Kidney (tissue), 14 donors: ENCODE data around the gene ZNF827. TPM values are rescaled to one million over a fixed set of nuclear protein-coding genes. Genes with fewer than 3 reads are reported as not detected.

ENCODE experiments used
- DNase-seq, 5 donors: peaks; one replicate each; pipeline ENCODE4 v3.0.0-alpha.2; 2013 to 2020
- FAIRE-seq: peaks from 2 replicates; lab custom pipeline; 2012; peaks lifted over from hg19 to GRCh38; lab: Jason Lieb, UNC
- H3K27ac ChIP-seq, 2 donors: one replicate each; pipeline ENCODE4 v1.7.0; 2013; ENCODE audit warnings: low read depth in 2 of 2, low read length in 2 of 2, inconsistent platforms in 1 of 2
- H3K27me3 ChIP-seq: one replicate; pipeline ENCODE4 v1.7.1; 2013; ENCODE audit warnings: low read length, inconsistent platforms; ENCODE audit not compliant: control insufficient read depth, insufficient read depth
- H3K36me3 ChIP-seq, 3 donors: one replicate each; pipeline versions ENCODE4 v1.7.0 to v1.7.1; 2013; ENCODE audit warnings: low read length in 3 of 3, control low read depth in 1 of 3, inconsistent platforms in 1 of 3; ENCODE audit not compliant: insufficient read depth in 3 of 3, control insufficient read depth in 2 of 3
- H3K4me1 ChIP-seq, 3 donors: one replicate each; pipeline versions ENCODE4 v1.7.0 to v1.7.1; 2013; ENCODE audit warnings: low read length in 3 of 3, inconsistent platforms in 1 of 3, low read depth in 1 of 3; ENCODE audit not compliant: control insufficient read depth in 2 of 3, insufficient read depth in 2 of 3
- H3K4me3 ChIP-seq, 3 donors: one replicate each; pipeline versions ENCODE4 v1.7.0 to v1.8.1; 2013; ENCODE audit warnings: low read length in 3 of 3, control low read depth in 1 of 3, inconsistent platforms in 1 of 3
- H3K9ac ChIP-seq, 3 donors: one replicate each; pipeline versions ENCODE4 v1.7.0 to v1.7.1; 2013; ENCODE audit warnings: low read length in 3 of 3, control low read depth in 1 of 3, inconsistent platforms in 1 of 3
- H3K9me3 ChIP-seq, 3 donors: one replicate each; pipeline versions ENCODE4 v1.7.0 to v1.7.1; 2013; ENCODE audit warnings: low read length in 3 of 3, control low read depth in 1 of 3, inconsistent platforms in 1 of 3; ENCODE audit not compliant: control insufficient read depth in 2 of 3, insufficient read depth in 1 of 3
- intact Hi-C: fragments of 100-400 bp; cut with DNase I; formaldehyde crosslinking; loops from one replicate; pipeline ENCODE4 v1.11.1; 2022
- polyA plus RNA-seq: library from polyadenylated mRNA; stranded (reverse); fragments of 350-450 nt; fragmentation: Illumina TruSeq; extraction: RNeasy Lipid Tissue Mini Kit (QIAGEN cat#74804); gene quantifications from one replicate; pipeline ENCODE4 v1.2.3, GENCODE V29; 2014; ENCODE audit warnings: low read depth, low replicate concordance; ENCODE audit not compliant: insufficient read depth
- total RNA-seq: library from RNA; stranded (reverse); fragmentation: NEBNext Ultra II Directional; extraction: Animal tissue kit (Norgen Biotek cat#: 25700); gene quantifications from one replicate; pipeline ENCODE4 v1.2.1, GENCODE V29; 2021
- TF ChIP-seq, protein P1 (sequence below): IDR thresholded peaks from 3 replicates; pipeline ENCODE4 v1.5.1; 2012; ENCODE audit warnings: mild to moderate bottlenecking, moderate library complexity, borderline replicate concordance; ENCODE audit not compliant: insufficient read depth; ENCODE audit errors: extremely low read depth
- donor health status: control.
- donor health status: control.
- donor health status: control.
- donor health status: control.
- donor health status: control.
- donor health status: DM: yes; HTN: yes; CAD: no.
- donor health status: Normal renal cell carcinoma (clear cell type).

The ZNF827 gene
- total and polyA plus RNA-seq, 2 donors from 2014 or later: 3.5 to 22.6 TPM

DNA sequence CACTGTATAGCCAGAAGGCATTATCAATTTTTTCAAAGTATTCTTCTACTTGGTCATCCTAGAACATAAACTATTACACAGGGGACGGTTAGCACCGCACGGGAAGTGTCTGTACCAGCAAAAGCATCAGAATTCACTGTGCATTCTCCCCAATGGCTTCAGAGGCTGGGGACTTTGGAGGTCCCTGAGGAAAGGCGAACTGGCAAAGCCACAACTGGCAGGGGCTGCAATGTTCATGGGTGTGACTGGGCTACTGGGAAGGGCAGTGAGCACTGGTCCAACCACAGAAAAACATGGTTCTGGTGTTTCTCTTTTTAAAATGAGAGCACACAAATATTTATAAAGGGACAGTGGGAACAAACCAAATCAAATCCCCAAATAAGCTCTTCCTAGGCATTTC lies 175.2 kb downstream of the ZNF827 start:
- TF ChIP-seq, protein P1, sequence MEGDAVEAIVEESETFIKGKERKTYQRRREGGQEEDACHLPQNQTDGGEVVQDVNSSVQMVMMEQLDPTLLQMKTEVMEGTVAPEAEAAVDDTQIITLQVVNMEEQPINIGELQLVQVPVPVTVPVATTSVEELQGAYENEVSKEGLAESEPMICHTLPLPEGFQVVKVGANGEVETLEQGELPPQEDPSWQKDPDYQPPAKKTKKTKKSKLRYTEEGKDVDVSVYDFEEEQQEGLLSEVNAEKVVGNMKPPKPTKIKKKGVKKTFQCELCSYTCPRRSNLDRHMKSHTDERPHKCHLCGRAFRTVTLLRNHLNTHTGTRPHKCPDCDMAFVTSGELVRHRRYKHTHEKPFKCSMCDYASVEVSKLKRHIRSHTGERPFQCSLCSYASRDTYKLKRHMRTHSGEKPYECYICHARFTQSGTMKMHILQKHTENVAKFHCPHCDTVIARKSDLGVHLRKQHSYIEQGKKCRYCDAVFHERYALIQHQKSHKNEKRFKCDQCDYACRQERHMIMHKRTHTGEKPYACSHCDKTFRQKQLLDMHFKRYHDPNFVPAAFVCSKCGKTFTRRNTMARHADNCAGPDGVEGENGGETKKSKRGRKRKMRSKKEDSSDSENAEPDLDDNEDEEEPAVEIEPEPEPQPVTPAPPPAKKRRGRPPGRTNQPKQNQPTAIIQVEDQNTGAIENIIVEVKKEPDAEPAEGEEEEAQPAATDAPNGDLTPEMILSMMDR: no peak
- Histone ChIP-seq H3K27me3 (no peaks in the 10 kb centered on the region), H3K4me3 (no peak overlapping the region), H3K36me3 (peaks cover 11 to 34% (median 13%) of the 10 kb centered on the region in 3 donors), H3K4me1 (no peaks in the 10 kb centered on the region), H3K9ac (no peak overlapping the region), H3K9me3 (no peaks in the 10 kb centered on the region), H3K27ac (no peak overlapping the region)
- intact Hi-C loops: no loop called here
- FAIRE-seq (no peak), DNase-seq (no peak)

DNA sequence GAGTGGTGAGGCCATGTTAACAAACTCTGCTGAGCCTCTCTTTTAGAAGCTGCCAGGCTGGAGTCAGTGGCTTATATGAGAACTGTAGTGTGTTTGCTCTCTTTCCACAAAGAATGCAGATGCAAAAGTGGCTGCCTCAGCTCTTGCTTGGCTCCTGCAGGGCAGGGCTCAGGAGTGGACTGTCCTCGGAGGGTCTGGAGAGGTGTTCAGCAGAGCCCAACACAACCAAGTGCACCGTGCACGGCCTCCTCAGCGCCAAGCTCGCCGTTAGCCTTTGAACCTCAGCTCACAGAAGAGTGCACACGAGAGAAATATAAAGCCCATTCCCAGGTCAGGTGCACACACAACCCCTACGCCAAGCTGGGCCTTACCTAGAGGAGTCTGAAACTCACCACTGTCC lies 175.9 kb downstream of the ZNF827 start:
- H3K4me3 ChIP-seq: no peak overlapping the region
- DNase-seq (no peak), FAIRE-seq (no peak)
- H3K9me3 ChIP-seq: no peaks in the 10 kb centered on the region
- H3K4me1 ChIP-seq: no peaks in the 10 kb centered on the region
- H3K36me3 ChIP-seq: peaks cover 11 to 34% (median 13%) of the 10 kb centered on the region in 3 donors
- H3K9ac ChIP-seq: no peak overlapping the region
- H3K27me3 ChIP-seq: no peaks in the 10 kb centered on the region
- intact Hi-C loops: no loop called here
- H3K27ac ChIP-seq: no peak overlapping the region
- TF ChIP-seq, protein P1: no peak

DNA sequence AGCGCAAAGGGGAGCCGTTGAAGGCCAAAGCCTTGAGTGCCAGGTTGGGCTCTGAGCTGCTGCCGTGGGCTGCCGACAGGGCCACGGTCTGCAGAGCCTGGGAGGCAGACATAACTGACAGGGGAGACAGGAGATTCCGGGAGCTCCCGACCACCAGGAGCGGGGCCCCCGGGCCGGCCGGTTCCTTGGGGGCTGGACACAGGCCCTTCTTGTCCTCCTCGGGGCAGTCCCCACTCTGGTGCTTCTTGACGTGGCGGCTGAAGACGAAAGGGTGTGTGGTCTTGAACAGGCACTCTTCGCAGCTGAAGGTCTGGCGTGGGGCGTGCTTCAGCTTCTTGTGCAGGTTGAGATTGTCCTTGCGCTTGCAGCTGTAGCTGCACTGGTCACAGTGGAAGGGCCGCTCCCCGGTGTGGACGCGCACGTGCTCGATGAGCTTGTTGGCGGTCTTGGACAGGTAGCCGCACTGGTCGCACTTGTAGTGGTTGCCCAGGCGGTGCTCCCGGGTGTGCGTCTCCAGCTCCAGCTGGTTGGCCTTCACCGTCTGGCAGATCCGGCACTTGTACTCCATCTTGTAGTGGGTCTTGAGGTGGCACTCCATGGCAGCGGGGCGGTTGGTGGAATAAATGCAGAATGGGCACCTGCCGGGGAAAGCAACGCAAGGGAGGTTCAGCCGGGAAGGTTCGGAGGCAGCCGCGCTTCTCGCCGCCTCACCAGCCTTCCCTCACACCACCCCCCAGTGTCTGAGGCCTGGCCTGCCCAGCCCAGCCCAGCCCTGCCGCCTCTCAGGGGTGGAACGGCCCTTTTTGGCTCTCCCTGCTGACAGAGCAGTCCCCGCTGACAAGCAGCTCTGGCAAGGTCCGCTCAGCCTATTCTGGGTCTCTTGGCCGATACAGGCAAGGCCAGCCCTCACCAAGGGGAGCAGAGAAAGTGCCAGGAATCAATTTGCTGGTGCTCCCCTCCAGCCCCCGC lies 177.4 kb downstream of the ZNF827 start:
- H3K9me3 ChIP-seq: no peaks in the 10 kb centered on the region
- H3K27ac ChIP-seq: no peak overlapping the region
- no peak overlapping the region for H3K9ac ChIP-seq
- FAIRE-seq (no peak), DNase-seq (peak in 1 of 5 donors; percentile 72)
- TF ChIP-seq, protein P1: no peak
- no peaks in the 10 kb centered on the region for H3K27me3 ChIP-seq
- H3K36me3 ChIP-seq: peaks cover 11 to 34% (median 13%) of the 10 kb centered on the region in 3 donors
- H3K4me3 ChIP-seq: no peak overlapping the region
- H3K4me1 ChIP-seq: no peaks in the 10 kb centered on the region
- intact Hi-C loops: no loop called here
